Activated CD4-positive, alpha-beta T cell treated with anti-CD3 and anti-CD28 coated beads, Interleukin-2, amount 10 ng/mL, durations not matched to agents 7 days and 5 days (primary cell): Measurements from ENCODE around the gene CORO2B. TPM values are rescaled to one million over a fixed set of nuclear protein-coding genes. Genes with fewer than 3 reads are reported as not detected.

ENCODE experiments used
- CTCF ChIA-PET: fragments of 350-600 bp; sonication (Branson Sonifier 250); formaldehyde crosslinking; loops from one replicate; lab custom pipeline; 2021; ENCODE audit warnings: antibody characterized with exemption; lab: Charles Lee
- POLR2A ChIA-PET: fragments of 350-600 bp; sonication (Branson Sonifier 250); formaldehyde crosslinking; loops from one replicate; lab custom pipeline; 2021; ENCODE audit warnings: antibody characterized with exemption; lab: Charles Lee
- DNase-seq: peaks from one replicate; pipeline ENCODE4 v3.0.0-alpha.2; 2020
- H3K27ac Mint-ChIP-seq: one replicate; pipeline ENCODE4 v1.8.0; 2021; ENCODE audit warnings: mild to moderate bottlenecking, moderate library complexity, mixed read lengths
- H3K27me3 Mint-ChIP-seq: one replicate; pipeline ENCODE4 v1.8.0; 2021; ENCODE audit warnings: mixed read lengths
- H3K36me3 Mint-ChIP-seq: one replicate; pipeline ENCODE4 v1.8.0; 2021; ENCODE audit warnings: low read depth, mixed read lengths
- H3K4me1 Mint-ChIP-seq: one replicate; pipeline ENCODE4 v1.8.0; 2021; ENCODE audit warnings: mixed read lengths
- H3K4me3 Mint-ChIP-seq: one replicate; pipeline ENCODE4 v1.8.0; 2021; ENCODE audit warnings: mild to moderate bottlenecking, moderate library complexity, mixed read lengths
- H3K9me3 Mint-ChIP-seq: one replicate; pipeline ENCODE4 v1.8.0; 2021; ENCODE audit warnings: mixed read lengths
- total RNA-seq, 2 experiments: library from RNA; stranded (reverse); gene quantifications; one replicate each; pipeline ENCODE4 v1.2.3, GENCODE V29; 2021

CORO2B gene
- total RNA-seq, 2 experiments from 2014 or later = not detected

- Mint-ChIP-seq H3K9me3 (no peaks in the 10 kb centered on the region), H3K27ac (no peak overlapping the region), H3K36me3 (no peaks in the 10 kb centered on the region), H3K27me3 (peaks cover 40% of the 10 kb centered on the region), H3K4me1 (peaks cover 20% of the 10 kb centered on the region), H3K4me3 (no peak overlapping the region)
- ChIA-PET CTCF (interaction anchor here (0.6 to 1.5 kb wide), 2 partner anchors 11 to 83 kb away, joined by 3 to 5 read pairs; no protein-coding TSS in a partner anchor), POLR2A (no interaction called here)
- DNase-seq = no peak
Observed at GRCh38 chr15:68557469-68558317, 21.1 kb upstream of the CORO2B start.

- Mint-ChIP-seq H3K27ac (no peak overlapping the region), H3K4me1 (peaks cover 20% of the 10 kb centered on the region), H3K36me3 (no peaks in the 10 kb centered on the region), H3K27me3 (peaks cover 44% of the 10 kb centered on the region), H3K9me3 (no peaks in the 10 kb centered on the region), H3K4me3 (peak overlapping the region; percentile 56)
- POLR2A ChIA-PET = no interaction called here
- CTCF ChIA-PET = interaction anchor here (0.6 to 2.2 kb wide), 11 partner anchors 7 to 316 kb away, joined by 3 to 10 read pairs (median 5); no protein-coding TSS in a partner anchor
- no peak for DNase-seq
Observed at GRCh38 chr15:68558318-68559305, 20.2 kb upstream of the CORO2B start.

DNA sequence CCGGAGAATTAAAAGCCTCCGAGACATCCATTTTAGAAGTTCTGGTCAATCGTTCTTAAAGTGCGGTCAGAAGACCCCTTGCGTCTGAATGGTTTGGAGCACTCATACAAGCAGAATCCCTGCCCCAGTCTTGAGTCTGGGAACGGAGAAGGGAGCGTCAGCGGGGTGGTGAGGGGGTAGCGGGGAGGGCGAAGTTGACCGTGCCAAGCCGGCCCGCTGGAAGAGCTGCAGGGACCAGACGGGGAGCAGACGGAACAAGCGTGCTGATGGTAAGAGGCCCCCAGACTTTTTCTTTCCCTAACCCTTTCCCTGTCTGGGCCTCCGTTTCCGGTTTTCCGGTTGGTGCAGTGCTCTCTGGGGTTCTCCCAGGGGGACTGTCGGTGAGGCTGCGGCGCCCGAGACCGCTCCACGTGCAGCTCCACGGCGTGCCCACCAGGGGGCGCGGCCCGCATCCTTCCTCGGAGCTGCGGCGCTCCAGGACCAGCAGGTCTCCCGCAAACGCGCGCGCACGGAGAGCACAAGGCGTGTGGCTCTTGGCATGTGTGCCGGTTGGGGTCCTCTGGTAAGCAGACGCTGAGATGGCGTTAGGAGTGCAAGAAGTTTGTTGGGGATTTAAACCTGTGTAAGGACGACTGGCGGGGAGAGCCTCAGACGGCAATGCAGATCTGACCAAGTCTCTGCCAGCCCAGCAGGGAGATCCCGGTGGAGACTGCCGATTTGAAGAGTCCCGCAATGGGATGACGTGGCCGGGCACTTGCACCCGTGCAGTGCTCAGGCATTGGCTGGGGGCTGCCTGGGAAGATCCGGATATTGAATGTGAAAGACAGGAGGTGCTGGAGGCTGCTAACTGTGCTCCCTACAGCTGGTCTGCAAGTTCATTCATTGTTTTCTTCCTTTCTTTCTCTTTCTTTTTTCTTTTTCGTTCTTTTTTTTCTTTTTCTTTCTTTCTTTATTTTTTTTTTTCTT lies 19.2 kb upstream of the CORO2B start:
- DNase-seq = peak; percentile 72
- ChIA-PET POLR2A (interaction anchor here (0.6 kb wide), 1 partner anchor 1938 kb away, joined by 3 read pairs; no protein-coding TSS in a partner anchor), CTCF (interaction anchor here (0.6 to 2.2 kb wide), 14 partner anchors 8 to 1708 kb away, joined by 3 to 10 read pairs (median 5); no protein-coding TSS in a partner anchor)
- no peak overlapping the region for H3K27ac Mint-ChIP-seq
- no peaks in the 10 kb centered on the region for H3K9me3 Mint-ChIP-seq
- H3K36me3 Mint-ChIP-seq = no peaks in the 10 kb centered on the region
- peaks cover 20% of the 10 kb centered on the region for H3K4me1 Mint-ChIP-seq
- peak overlapping the region; percentile 56 for H3K4me3 Mint-ChIP-seq
- peaks cover 48% of the 10 kb centered on the region for H3K27me3 Mint-ChIP-seq

- DNase-seq = no peak
- Mint-ChIP-seq H3K9me3 (no peaks in the 10 kb centered on the region), H3K4me1 (peaks cover 20% of the 10 kb centered on the region), H3K27ac (no peak overlapping the region), H3K27me3 (peaks cover 48% of the 10 kb centered on the region), H3K36me3 (no peaks in the 10 kb centered on the region), H3K4me3 (no peak overlapping the region)
- ChIA-PET CTCF (interaction anchor here (0.6 to 2.2 kb wide), 10 partner anchors 9 to 1709 kb away, joined by 3 to 10 read pairs (median 5); no protein-coding TSS in a partner anchor), POLR2A (no interaction called here)
Observed at GRCh38 chr15:68560501-68561113, 18.2 kb upstream of the CORO2B start.

GRCh38 chr15:68561171-68561900 lies 17.5 kb upstream of the CORO2B start:
- Mint-ChIP-seq H3K9me3 (no peaks in the 10 kb centered on the region), H3K4me1 (peaks cover 20% of the 10 kb centered on the region), H3K27ac (no peak overlapping the region), H3K36me3 (no peaks in the 10 kb centered on the region), H3K27me3 (peaks cover 48% of the 10 kb centered on the region), H3K4me3 (no peak overlapping the region)
- DNase-seq = no peak
- ChIA-PET CTCF (interaction anchor here (0.9 to 2.2 kb wide), 4 partner anchors 11 to 110 kb away, joined by 3 to 7 read pairs (median 5); no protein-coding TSS in a partner anchor), POLR2A (no interaction called here)

GRCh38 chr15:68561901-68562300 lies 16.9 kb upstream of the CORO2B start:
- Mint-ChIP-seq H3K27ac (no peak overlapping the region), H3K4me1 (peaks cover 20% of the 10 kb centered on the region), H3K27me3 (peaks cover 45% of the 10 kb centered on the region), H3K9me3 (no peaks in the 10 kb centered on the region), H3K4me3 (no peak overlapping the region), H3K36me3 (no peaks in the 10 kb centered on the region)
- no peak for DNase-seq
- POLR2A ChIA-PET = no interaction called here
- CTCF ChIA-PET = no interaction called here

DNA sequence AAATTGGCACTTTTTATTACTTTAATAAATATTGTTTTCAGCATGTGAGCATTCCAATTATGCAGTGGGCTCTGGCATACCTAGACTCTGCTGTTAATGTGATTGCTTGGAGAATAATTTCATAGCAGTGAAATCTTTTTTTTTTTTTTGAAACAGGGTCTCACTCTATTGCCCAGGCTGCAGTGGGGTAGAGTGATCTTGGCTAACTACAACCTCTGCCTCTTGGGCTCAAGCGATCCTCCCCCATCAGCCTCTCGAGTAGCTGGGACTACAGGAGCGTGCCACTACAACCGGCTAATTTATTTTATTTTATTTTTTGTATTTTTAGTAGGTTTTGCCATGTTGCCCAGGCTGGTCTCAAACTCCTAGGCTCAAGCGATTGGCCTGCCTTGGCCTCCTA lies 14.6 kb upstream of the CORO2B start:
- H3K27ac Mint-ChIP-seq = no peak overlapping the region
- no peak for DNase-seq
- H3K4me3 Mint-ChIP-seq = no peak overlapping the region
- no peaks in the 10 kb centered on the region for H3K9me3 Mint-ChIP-seq
- H3K27me3 Mint-ChIP-seq = peaks cover 34% of the 10 kb centered on the region
- H3K4me1 Mint-ChIP-seq = peaks cover 10% of the 10 kb centered on the region
- ChIA-PET POLR2A (no interaction called here), CTCF (interaction anchor here (1.2 kb wide), 1 partner anchor 111 kb away, joined by 3 read pairs; no protein-coding TSS in a partner anchor)
- no peaks in the 10 kb centered on the region for H3K36me3 Mint-ChIP-seq

GRCh38 chr15:68565234-68565633 lies 13.6 kb upstream of the CORO2B start:
- Mint-ChIP-seq H3K36me3 (no peaks in the 10 kb centered on the region), H3K9me3 (no peaks in the 10 kb centered on the region), H3K27me3 (peaks cover 29% of the 10 kb centered on the region), H3K27ac (no peak overlapping the region), H3K4me3 (no peak overlapping the region), H3K4me1 (peaks cover 3% of the 10 kb centered on the region)
- ChIA-PET CTCF (interaction anchor here (1.7 kb wide), 1 partner anchor 11 kb away, joined by 5 read pairs; no protein-coding TSS in a partner anchor), POLR2A (no interaction called here)
- DNase-seq = no peak

DNA sequence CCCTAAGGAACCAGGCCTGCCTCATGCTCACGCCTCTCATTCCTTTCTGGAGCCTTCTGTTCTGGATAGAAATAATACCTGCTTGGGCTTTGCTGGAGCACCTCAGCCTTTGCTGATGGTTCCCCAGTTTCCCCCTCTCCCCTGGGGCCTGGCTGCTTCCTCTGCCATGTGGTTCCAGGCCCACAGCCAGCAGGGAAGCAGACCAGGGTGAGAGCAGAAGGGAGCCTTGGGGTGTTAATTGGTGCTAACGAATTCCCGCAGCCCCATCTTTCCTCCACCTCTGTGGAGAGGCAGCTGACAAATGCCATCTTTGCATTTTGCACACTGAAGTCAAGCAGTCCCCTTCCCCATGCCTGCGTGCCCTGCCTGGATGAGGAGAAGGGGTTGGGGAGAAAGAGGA lies 13.1 kb upstream of the CORO2B start:
- no peak overlapping the region for H3K4me3 Mint-ChIP-seq
- DNase-seq = no peak
- H3K4me1 Mint-ChIP-seq = no peaks in the 10 kb centered on the region
- H3K36me3 Mint-ChIP-seq = no peaks in the 10 kb centered on the region
- H3K27me3 Mint-ChIP-seq = peaks cover 27% of the 10 kb centered on the region
- POLR2A ChIA-PET = no interaction called here
- H3K9me3 Mint-ChIP-seq = no peaks in the 10 kb centered on the region
- CTCF ChIA-PET = interaction anchor here (1.7 kb wide), 1 partner anchor 11 kb away, joined by 5 read pairs; no protein-coding TSS in a partner anchor
- no peak overlapping the region for H3K27ac Mint-ChIP-seq

DNA sequence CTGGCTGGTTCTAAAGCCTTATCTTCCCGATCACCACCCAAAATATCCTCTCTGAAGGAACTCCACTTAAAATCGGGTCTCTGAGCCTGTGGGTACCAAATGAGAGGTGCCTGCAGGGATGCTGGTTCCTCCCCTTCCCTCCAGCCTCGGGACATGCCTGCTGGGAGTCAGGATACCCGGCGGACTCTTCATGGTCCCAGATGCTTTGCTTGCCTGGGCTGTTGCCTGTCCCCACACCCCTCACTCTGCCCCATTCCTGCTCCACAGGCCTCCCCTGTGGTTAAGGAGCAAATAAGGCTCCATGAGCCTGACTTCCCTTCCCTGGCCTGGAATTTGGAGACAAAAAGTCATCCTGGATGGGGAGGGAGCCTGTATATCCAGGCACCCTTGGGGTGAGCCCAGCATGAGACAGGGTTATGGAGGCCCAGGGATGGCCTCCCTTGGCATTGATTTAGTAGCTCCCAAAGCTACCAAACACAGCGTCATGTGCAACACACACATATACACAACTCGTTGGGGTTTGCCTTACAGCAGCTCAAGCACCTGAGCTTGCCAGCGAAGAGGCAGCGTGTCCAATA lies 12.3 kb upstream of the CORO2B start:
- POLR2A ChIA-PET = no interaction called here
- Mint-ChIP-seq H3K4me1 (no peaks in the 10 kb centered on the region), H3K9me3 (no peaks in the 10 kb centered on the region), H3K27ac (no peak overlapping the region), H3K27me3 (peaks cover 29% of the 10 kb centered on the region), H3K36me3 (no peaks in the 10 kb centered on the region), H3K4me3 (no peak overlapping the region)
- DNase-seq = no peak
- CTCF ChIA-PET = interaction anchor here (1.7 kb wide), 1 partner anchor 10 kb away, joined by 5 read pairs; no protein-coding TSS in a partner anchor
